HG03565 (cell line): Measurements from ENCODE around the gene ORAI3.

ENCODE experiments used
- ATAC-seq: cut with Tn5 transposase; IDR thresholded peaks from one replicate; pipeline ENCODE4 v1.9.1; 2021; ENCODE audit warnings: mild to moderate bottlenecking, moderate library complexity; ENCODE audit not compliant: unreplicated experiment

ORAI3 gene

DNA sequence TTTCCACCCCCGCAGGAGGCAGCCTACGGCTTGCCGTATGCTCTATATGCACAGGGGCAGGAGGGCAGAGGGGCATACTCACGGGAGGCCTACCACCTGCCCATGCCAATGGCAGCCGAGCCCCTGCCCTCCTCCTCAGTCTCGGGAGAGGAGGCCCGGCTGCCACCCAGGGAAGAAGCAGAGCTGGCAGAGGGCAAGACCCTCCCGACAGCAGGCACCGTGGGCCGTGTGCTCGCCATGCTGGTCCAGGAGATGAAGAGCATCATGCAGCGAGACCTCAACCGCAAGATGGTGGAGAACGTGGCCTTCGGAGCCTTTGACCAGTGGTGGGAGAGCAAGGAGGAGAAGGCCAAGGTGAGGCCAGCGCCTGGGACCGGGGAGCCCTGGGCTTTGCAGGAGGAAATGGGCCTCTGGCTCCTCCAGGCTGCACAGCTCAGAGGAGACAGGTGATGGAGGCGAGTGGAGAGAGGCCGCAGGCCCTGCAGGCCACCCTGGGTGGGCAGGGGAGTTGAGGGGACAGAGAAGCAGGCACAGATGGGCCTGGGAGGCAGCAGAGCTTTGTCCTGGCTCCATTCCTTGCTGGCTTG lies 17.3 kb downstream of the ORAI3 start:
- no peak for ATAC-seq

DNA sequence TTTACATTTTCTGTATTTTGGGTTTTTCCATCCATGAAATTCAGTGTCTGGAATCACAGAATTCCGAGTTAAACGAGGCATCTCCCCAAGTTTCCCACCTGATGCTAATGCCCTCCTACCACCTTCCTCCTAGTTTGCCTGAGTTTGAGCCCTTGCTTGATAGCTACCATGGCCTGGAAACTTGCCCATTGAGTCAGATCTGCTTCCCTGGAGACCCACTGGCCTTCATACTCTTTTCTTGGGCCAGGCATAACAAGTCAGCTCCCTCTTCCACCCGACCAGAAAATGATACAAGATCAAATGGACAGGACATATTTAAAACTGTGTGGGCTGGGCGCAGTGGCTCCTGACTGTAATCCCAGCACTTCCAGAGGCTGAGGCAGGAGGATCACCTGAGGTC lies 18.9 kb downstream of the ORAI3 start:
- ATAC-seq, result no peak

DNA sequence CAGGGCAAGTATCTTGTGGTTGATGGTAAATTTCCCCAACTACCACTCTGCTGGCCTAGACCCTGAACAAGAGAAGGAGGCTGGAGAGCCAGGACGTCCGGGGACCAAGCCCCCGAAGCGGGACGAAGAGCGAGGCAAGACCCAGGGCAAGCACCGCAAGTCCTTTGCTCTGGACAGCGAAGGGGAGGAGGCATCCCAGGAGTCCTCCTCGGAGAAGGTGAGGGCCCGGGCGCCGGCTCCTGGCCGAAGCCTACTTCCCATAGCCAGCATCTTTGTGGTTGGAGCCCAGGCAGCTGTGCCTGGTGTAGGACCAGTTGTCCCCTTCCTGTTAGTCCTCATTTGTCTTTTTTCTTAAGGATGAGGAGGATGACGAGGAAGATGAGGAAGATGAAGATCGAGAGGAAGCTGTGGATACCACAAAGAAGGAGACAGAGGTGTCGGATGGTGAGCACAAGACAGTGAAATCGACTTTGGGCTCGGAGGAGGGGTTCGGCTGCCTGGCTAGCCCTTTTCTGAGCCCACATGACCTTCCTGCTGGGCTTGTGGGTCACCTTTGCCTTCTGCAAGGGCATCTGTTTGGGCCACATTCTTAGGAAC lies 20.5 kb downstream of the ORAI3 start:
- no peak for ATAC-seq

GRCh38 chr16:30971298-30971697 lies 22.4 kb downstream of the ORAI3 start:
- ATAC-seq, result no peak

GRCh38 chr16:30972872-30973271 lies 24.0 kb downstream of the ORAI3 start:
- ATAC-seq, result no peak

DNA sequence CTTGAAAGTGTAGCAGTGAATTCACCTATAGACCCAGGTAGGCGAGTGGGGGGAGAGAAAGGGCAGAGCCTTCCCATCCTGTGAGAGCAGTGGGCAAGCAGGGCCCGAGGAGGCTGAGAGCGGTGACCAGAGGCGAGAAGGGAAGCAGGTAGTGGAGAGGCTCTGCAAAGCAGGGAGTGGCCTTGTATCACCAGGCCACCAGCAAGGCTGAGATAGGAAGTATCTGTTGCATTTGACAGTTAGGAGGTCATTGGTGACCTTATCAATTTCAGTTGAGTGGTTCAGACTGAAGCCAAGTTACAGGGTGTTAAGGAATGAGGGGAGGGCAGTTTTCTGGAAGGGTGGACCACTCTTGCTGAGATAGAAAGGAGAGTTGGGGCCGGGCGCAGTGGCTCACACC lies 25.5 kb downstream of the ORAI3 start:
- no peak for ATAC-seq

- no peak for ATAC-seq
These were observed 27.6 kb downstream of the ORAI3 start for GRCh38 chr16:30976486-30976885.

- no peak for ATAC-seq
These were observed 28.6 kb downstream of the ORAI3 start for GRCh38 chr16:30977502-30977901.

GRCh38 chr16:30979170-30980022 lies 30.5 kb downstream of the ORAI3 start:
- no peak for ATAC-seq

DNA sequence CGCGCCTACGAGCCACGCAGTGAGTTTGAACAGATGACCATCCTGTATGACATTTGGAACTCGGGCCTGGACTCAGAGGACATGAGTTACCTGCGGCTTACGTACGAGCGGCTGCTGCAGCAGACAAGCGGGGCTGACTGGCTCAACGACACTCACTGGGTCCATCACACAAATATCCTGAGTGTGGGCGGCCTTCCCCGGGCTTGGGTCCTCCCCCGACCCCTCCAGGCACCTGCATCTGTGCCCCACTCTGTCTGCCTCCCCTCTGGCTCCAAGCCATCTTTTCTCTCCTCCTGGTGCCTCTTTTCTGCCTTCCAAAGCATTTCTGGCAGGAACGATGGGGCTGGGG lies 31.1 kb downstream of the ORAI3 start:
- no peak for ATAC-seq

DNA sequence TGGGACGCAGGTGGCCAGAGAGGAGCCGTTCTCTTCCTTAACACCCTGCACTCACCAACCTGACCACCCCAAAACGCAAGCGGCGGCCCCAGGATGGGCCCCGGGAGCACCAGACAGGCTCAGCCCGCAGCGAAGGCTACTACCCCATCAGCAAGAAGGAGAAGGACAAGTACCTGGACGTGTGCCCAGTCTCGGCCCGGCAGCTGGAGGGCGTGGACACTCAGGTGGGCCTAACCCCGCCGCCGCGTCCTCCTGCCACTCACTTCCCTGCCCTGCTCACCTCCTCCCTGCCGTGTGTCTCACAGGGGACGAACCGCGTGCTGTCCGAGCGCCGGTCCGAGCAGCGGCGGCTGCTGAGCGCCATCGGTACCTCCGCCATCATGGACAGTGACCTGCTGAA lies 31.6 kb downstream of the ORAI3 start:
- no peak for ATAC-seq

GRCh38 chr16:30980959-30981358 lies 32.1 kb downstream of the ORAI3 start:
- no peak for ATAC-seq

GRCh38 chr16:30982548-30983288 lies 33.9 kb downstream of the ORAI3 start:
- ATAC-seq, result no peak

- ATAC-seq, result no peak
These were observed 34.5 kb downstream of the ORAI3 start for GRCh38 chr16:30983289-30983889.

- ATAC-seq, result no peak
These were observed 35.2 kb downstream of the ORAI3 start for GRCh38 chr16:30983898-30984610.

- no peak for ATAC-seq
These were observed 36.0 kb downstream of the ORAI3 start, which contains the start of gene HSD3B7 for GRCh38 chr16:30984669-30985400. HSD3B7 (plus strand) TSS chr16:30985207; CDS start chr16:30985659, 452 bp downstream.

DNA sequence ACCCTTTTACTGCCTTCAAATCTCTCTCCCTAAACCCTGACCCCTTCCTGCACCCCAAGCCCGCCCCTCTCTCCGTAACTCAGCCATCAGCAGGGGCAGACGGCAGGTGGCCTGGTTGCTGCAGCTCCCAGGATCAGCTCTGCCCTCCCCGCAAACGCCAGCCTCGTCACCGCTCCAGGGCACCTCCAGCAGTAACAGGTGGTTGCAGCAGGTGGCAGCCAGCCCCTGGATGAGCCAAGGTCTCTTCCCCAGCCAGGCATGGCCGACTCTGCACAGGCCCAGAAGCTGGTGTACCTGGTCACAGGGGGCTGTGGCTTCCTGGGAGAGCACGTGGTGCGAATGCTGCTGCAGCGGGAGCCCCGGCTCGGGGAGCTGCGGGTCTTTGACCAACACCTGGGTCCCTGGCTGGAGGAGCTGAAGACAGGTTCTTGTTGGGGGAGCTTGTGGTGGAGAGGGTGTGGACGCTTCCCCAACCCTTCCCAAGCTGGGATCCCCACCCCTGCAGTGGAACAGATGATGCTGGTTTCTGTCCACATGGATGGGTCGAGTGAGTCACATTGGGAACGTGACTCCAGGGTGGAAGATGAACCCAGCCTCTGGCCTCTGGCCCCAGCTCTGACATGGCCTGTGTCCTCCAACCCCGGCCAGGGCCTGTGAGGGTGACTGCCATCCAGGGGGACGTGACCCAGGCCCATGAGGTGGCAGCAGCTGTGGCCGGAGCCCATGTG lies 36.7 kb downstream of the ORAI3 start:
- ATAC-seq, result no peak

DNA sequence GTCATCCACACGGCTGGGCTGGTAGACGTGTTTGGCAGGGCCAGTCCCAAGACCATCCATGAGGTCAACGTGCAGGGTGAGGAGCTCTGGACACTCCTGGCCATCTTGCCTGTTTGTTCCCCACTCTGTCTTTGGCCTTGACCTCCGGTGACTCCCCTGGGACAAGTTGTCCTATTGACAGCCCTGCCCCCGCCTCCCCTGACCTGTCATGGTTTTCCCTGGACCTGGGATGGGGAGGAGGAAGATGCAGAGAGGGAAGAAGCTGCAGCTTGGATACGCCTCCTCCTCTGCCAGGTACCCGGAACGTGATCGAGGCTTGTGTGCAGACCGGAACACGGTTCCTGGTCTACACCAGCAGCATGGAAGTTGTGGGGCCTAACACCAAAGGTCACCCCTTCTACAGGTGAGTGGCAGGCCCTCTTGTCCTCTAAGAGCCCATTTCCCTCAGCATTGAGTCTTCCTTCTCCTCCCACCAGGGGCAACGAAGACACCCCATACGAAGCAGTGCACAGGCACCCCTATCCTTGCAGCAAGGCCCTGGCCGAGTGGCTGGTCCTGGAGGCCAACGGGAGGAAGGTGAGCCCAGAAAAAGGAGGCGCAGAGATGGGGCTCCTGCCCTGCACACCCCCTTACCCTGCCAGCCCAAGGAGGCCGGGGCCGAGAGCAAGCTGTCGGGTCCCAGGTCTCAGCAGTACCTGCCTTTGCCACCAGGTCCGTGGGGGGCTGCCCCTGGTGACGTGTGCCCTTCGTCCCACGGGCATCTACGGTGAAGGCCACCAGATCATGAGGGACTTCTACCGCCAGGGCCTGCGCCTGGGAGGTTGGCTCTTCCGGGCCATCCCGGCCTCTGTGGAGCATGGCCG lies 37.5 kb downstream of the ORAI3 start:
- ATAC-seq, result no peak
